ENCODE data around the gene MXD3.

GRCh38 chr5:177349362-177349647 lies 37.6 kb upstream of the MXD3 start:
- TF ChIP-seq CTCF (conservative IDR thresholded peaks at IDR 0.05; ENCODE audit: low read length), result no peak
- TF ChIP-seq EZH2phosphoT487 (IDR thresholded peaks at IDR 0.05; ENCODE audit: borderline replicate concordance, low read depth, low read length), result no peak
